GM13976 (cell line): Measurements from ENCODE around the gene IDE.
"Not testable (repeated sequence)": the region's sequence is repeated elsewhere in the genome, so short reads cannot be mapped to it uniquely, and the experiment has no call there.

Source experiments
- DNase-seq: peaks from one replicate; pipeline ENCODE4 v3.0.0; 2012; ENCODE audit warnings: low spot score
- CTCF ChIP-seq: IDR thresholded peaks from 2 replicates; pipeline ENCODE4 v1.5.1; 2012; ENCODE audit warnings: borderline replicate concordance, mild to moderate bottlenecking; ENCODE audit not compliant: insufficient read depth; ENCODE audit errors: extremely low read depth, missing control alignments, control extremely low read depth
- in situ Hi-C: fragments of 300-500 bp; cut with MboI; formaldehyde crosslinking; loops from one replicate; pipeline ENCODE4 v1.12.0; 2022; ENCODE audit warnings: low sequenced_read_pairs, mixed read lengths, inconsistent platforms; ENCODE audit not compliant: unreplicated experiment

The IDE gene

DNA sequence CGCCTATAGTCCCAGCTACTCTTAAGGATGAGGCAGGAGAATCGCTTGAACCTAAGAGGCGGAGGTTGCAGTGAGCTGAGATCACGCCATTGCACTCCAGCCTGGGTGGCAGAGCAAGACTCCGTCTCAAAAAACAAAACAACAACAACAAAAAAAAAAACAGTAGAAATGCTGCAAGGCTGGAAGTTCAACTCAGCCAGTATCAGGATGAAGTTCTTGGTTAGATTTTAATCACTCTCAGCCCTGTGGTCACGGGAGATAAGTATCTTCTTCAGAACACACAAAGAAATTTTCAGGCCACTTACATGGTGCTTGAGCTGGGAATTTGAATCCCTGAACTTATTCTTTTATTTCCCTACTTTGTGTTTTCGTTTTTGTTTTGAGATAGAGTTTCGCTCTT is 162.5 kb downstream of the IDE start:
- no peak for DNase-seq
- no peak for TF ChIP-seq CTCF
- in situ Hi-C loops, result no loop called here

- TF ChIP-seq CTCF, result no peak
- no peak for DNase-seq
- in situ Hi-C loops, result no loop called here
Observed at GRCh38 chr10:92410501-92410900, 163.4 kb downstream of the IDE start.

GRCh38 chr10:92408017-92408361 is 165.9 kb downstream of the IDE start:
- in situ Hi-C loops, result no loop called here
- DNase-seq, result no peak
- no peak for TF ChIP-seq CTCF

DNA sequence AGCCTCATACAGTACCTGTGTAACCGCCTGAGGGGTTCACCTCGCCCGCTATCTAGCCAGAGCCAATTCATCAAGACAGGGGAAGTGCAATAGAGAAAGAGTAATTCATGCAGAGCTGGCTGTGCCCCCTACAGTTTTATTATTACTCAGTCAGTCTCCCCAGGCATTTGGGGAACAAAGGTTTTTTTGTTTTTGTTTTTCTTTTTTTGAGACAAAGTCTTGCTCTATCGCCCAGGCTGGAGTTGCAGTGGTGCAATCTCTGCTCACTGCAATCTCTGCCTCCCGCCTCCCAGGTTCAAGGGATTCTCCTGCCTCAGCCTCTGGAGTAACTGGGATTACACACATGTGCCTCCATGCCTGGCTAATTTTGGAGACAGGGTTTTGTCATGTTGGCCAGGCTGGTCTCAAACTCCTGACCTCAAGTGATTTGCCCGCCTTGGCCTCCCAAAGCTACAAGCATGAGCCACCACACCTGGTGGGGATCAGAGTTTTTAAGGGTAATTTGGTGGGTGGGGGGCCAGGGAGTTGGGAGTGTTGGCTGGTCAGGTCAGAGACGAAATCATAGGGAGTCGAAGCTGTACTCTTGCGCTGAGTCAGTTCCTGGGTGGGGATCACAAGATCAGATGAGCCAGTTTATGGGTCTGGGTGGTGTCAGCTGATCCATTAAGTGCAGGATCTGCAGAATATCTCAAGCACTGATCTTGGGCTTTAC is 166.4 kb downstream of the IDE start:
- in situ Hi-C loops, result no loop called here
- TF ChIP-seq CTCF, result no peak
- DNase-seq, result no peak

GRCh38 chr10:92405419-92405924 is 168.4 kb downstream of the IDE start:
- TF ChIP-seq CTCF, result no peak
- in situ Hi-C loops, result no loop called here
- DNase-seq, result no peak

- TF ChIP-seq CTCF, result no peak
- no peak for DNase-seq
- in situ Hi-C loops, result no loop called here
Observed at GRCh38 chr10:92404612-92405418, 169.1 kb downstream of the IDE start.

DNA sequence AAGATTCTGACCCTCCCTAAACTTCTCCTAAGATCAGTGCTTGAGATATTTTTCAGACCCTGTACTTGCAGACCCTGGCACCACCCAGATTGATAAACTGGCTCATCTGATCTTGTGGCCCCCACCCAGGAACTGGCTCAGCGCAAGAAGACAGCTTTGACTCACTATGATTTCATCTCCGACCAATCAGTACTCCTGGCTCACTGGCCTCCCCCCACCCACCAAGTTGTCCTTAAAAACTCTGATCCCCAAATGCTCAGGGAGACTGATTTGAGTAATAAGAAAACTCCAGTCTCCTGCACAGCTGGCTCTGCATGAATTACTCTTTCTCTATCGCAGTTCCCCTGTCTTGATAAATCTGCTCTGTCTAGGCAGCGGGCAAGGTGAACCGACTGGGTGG is 171.7 kb downstream of the IDE start:
- DNase-seq, in situ Hi-C loops: not testable (repeated sequence)
